GM12873 (cell line): ENCODE data around the gene FARSB.

Source experiments
- CTCF ChIP-seq: IDR thresholded peaks from 2 replicates; pipeline ENCODE4 v1.5.1; 2012; ENCODE audit warnings: low read depth, mild to moderate bottlenecking, moderate library complexity, low read length, control low read depth; ENCODE audit not compliant: insufficient read depth; ENCODE audit errors: missing control alignments

Gene FARSB

DNA sequence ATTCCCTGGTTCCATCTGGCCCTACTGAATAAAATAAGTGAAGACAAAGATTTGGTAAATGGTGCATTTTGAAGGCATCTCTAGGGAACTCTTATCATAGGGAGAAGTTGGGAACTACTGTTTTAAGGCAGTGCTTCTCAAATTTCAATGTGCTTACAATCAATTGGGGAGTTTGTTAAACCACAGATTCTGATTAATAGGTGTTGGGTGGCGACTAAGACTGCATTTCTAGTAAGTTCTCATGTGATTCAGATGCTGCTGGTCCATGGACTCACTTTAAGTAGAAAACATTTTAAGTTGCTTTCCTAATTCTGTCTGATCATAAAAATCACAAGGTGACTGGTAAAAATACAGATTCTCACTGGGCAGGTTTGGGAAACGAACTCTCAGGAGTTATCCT, 14.6 kb downstream of the FARSB start:
- no peak for TF ChIP-seq CTCF

GRCh38 chr2:222637067-222637466, 18.8 kb downstream of the FARSB start:
- TF ChIP-seq CTCF, result no peak

DNA sequence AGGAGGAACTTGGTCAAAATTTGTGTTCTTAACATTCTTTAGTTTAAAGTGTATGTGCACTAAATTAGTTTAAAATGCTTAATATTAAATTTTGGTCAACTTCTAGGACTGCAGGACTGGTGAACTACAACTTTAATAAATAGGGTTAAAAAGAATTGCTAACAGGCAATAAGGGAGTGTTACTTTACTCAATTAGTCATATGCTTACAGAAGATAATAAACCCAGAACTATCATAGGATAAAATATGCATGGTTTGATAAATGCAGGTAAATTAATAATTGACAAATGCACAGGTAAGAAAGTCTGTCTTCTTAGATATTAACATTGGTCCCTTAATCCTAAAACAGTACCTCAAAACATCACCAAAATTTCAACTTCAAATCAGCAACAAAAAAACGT, 20.6 kb downstream of the FARSB start:
- TF ChIP-seq CTCF, result no peak

DNA sequence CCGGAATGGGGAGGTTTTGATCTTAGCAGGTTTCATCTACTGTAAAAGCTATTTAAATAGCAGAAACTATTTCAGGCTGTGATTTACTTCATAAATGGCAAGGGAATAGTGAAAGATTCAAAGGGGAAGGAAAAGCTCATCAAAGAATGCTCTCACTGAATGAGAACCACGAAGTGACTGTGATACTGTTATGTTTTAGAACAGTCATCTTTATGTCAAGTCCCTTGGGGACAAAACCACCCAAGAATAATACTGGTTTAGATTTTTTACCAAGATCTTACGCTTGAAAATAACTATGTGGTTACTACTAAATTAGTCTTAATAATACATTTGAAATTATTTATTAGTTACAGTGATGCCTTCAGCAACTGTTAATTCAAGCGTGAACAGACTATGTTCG, 28.1 kb downstream of the FARSB start:
- no peak for TF ChIP-seq CTCF

- no peak for TF ChIP-seq CTCF
Measured at GRCh38 chr2:222623756-222624309, 32.1 kb downstream of the FARSB start.

DNA sequence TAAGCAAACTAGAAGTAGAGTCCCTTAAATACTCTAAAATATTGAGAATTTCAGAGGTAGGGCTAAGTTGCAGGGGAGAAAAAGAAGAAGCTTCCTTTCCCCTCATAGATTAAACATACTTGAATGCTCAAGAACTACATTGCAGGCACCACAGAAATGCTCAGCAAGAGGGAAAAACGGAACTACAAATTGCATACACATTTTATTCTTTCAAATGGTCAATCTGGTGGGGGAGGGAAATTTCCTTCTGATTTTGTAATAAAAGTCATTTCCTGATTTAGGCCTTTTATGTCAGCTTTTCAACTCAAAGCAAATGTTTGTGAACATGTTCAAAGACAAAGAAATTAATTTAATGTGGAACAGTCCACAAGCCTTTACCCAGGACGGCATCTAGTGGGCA, 33.0 kb downstream of the FARSB start:
- no peak for TF ChIP-seq CTCF

DNA sequence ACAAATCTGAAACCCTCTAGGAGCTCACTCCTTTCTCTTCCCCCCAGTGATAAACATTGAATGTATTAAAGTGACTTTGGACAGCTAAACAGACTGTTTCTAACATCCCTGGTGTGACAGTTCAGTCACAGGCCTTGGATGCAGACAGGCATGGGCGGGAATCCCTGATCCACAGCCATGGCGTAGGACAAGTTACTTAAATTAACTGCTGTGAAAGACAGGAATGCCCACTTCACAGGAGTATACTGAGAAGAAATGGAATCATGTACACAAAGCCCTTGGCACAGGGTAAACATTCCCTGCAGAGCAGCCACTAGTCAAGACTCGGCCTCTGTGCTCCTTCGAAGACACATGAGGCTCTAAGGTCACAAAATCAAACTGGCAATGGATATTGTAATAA, 34.0 kb downstream of the FARSB start:
- no peak for TF ChIP-seq CTCF
